ENCODE data around the gene FBXO45. TPM values are rescaled to one million over a fixed set of nuclear protein-coding genes. Genes with fewer than 3 reads are reported as not detected.

The FBXO45 gene
- total RNA-seq, 1 experiment from 2014 or later: 18.6 TPM

DNA sequence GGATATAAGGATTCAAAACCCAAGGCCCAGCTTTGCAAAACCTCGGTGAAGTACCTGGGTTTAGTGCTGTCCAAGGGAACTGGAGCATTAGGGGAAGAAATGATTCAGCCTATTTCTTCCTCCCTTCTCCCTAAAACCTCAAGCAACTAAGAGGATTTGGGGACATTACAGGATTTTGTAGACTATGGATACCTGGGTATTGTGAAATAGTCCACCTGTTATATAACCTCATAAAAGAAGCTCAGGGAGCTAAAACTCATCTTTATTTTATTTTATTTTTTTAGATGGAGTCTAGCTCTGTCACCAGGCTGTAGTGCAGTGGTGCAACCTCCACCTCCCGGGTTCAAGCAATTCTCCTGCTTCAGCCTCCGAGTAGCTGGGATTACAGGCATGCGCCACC, 44.6 kb upstream of the FBXO45 start:
- Histone ChIP-seq H3K56ac (ENCODE audit: insufficient read length, low read depth, low read length) (no peak overlapping the region), H3K23me2 (ENCODE audit: insufficient read length, low read depth, low read length, poor library complexity, severe bottlenecking) (no peaks in the 10 kb centered on the region), H2BK5ac (ENCODE audit: insufficient read length, low read length) (no peak overlapping the region), H2AK5ac (ENCODE audit: insufficient read length, low read length) (no peak overlapping the region), H4K20me1 (ENCODE audit: control insufficient read depth, insufficient read depth, insufficient read length) (no peaks in the 10 kb centered on the region), H3K9ac (ENCODE audit: extremely low read depth, insufficient read length, low read length) (no peak overlapping the region), H3K79me1 (ENCODE audit: insufficient read depth, low read depth, low read length, poor library complexity, severe bottlenecking) (no peaks in the 10 kb centered on the region), H3K4me1 (ENCODE audit: insufficient read depth, low read length) (no peaks in the 10 kb centered on the region), H2BK120ac (ENCODE audit: low read depth, low read length, poor library complexity, severe bottlenecking) (no peak overlapping the region), H3K23ac (ENCODE audit: insufficient read length, low read depth, low read length) (no peak overlapping the region), H3K14ac (ENCODE audit: insufficient read depth, low read length) (no peak overlapping the region), H2BK20ac (ENCODE audit: low read depth, low read length, poor library complexity, severe bottlenecking) (no peak overlapping the region), H3K4ac (ENCODE audit: low read depth, low read length) (no peak overlapping the region), H3T11ph (ENCODE audit: low read length) (no peak overlapping the region), H2AFZ (ENCODE audit: low read length) (no peak overlapping the region), H4K91ac (ENCODE audit: insufficient read length, low read depth, low read length) (no peak overlapping the region), H2BK15ac (ENCODE audit: low read depth, low read length) (no peak overlapping the region), H3K4me2 (ENCODE audit: insufficient read depth, insufficient read length, low read length) (no peak overlapping the region), H3K27me3 (ENCODE audit: insufficient read depth, low read length) (no peaks in the 10 kb centered on the region), H4K8ac (replicated peaks; ENCODE audit: insufficient read length, low read depth, low read length) (no peak overlapping the region), H4K5ac (ENCODE audit: insufficient read length, low read depth, low read length) (no peak overlapping the region), H3K18ac (ENCODE audit: insufficient read length, low read depth, low read length) (no peak overlapping the region), H3K79me2 (ENCODE audit: insufficient read depth, low read length) (no peaks in the 10 kb centered on the region), H2BK12ac (ENCODE audit: insufficient read length, low read depth, low read length) (no peak overlapping the region), H3K27ac (ENCODE audit: insufficient read length, low read depth, low read length) (no peak overlapping the region), H3K9me3 (ENCODE audit: control insufficient read depth, low read depth, low read length) (peaks cover 19% of the 10 kb centered on the region)
- H3K27ac Mint-ChIP-seq: no peak overlapping the region
- H3K4me1 Mint-ChIP-seq: peaks cover 3 to 5% of the 10 kb centered on the region in 2 experiments; a peak in 3 of 4 replicates
- peaks cover 26 to 29% (median 29%) of the 10 kb centered on the region in 3 experiments for H3K36me3 Mint-ChIP-seq (ENCODE audit: insufficient read depth in 1 of 3, low read depth in 3 of 3)
- H3K4me3 Mint-ChIP-seq: no peak overlapping the region
- no peak for DNase-seq
- peaks cover 8% of the 10 kb centered on the region for H3K27me3 Mint-ChIP-seq (ENCODE audit: low read depth)
- H3K9me3 Mint-ChIP-seq: peaks cover 32 to 37% of the 10 kb centered on the region in 2 experiments
- WGBS (ENCODE audit: extremely low coverage, insufficient read length, low lambda C conversion rate): no CpG with 5 or more reads among the region's 4 CpGs
- TF ChIP-seq CTCF (conservative IDR thresholded peaks at IDR 0.05): no peak

Data from H9 (cell line).